Testis (tissue), 2 donors: ENCODE measurements around the gene REEP3.

Experiments
- CTCF ChIP-seq, 3 experiments: fragments of 450-650 bp in 2 of 3; fragments of 200-600 bp in 1 of 3; sonication (generic) in 1 of 3; IDR thresholded peaks; one replicate each; pipeline ENCODE4 v1.5.1; 2016 to 2019; ENCODE audit warnings: antibody characterized with exemption in 3 of 3, mild to moderate bottlenecking in 2 of 3, moderate library complexity in 1 of 3
- POLR2A ChIP-seq: fragments of 450-650 bp; IDR thresholded peaks from one replicate; pipeline ENCODE4 v1.6.1; 2017; ENCODE audit warnings: antibody characterized with exemption, mild to moderate bottlenecking, moderate library complexity

GRCh38 chr10:63504145-63504881 is 16.9 kb upstream of the REEP3 start:
- no peak for TF ChIP-seq CTCF (IDR thresholded peaks at IDR 0.05)
- no peak for TF ChIP-seq POLR2A
